Karpas-422 (cell line): ENCODE data around the gene ITPR2. TPM values are rescaled to one million over a fixed set of nuclear protein-coding genes. Genes with fewer than 3 reads are reported as not detected.

Experiments used
- DNase-seq: peaks from one replicate; pipeline ENCODE4 v3.0.0-alpha.2; 2015
- H2AFZ ChIP-seq: fragments of 200-600 bp; sonication (generic); 2 replicates; pipeline ENCODE4 v1.6.1; 2014; ENCODE audit warnings: antibody characterized with exemption, low read length, mixed read lengths
- H3K27ac ChIP-seq: fragments of 200-600 bp; sonication (generic); 2 replicates; pipeline ENCODE4 v1.5.1; 2014; ENCODE audit warnings: mild to moderate bottlenecking, low read length, moderate library complexity
- H3K27me3 ChIP-seq: fragments of 200-600 bp; sonication (generic); 2 replicates; pipeline ENCODE4 v1.6.1; 2014; ENCODE audit warnings: low read length, mixed read lengths
- H3K36me3 ChIP-seq: fragments of 200-600 bp; sonication (generic); 2 replicates; pipeline ENCODE4 v1.6.1; 2014; ENCODE audit warnings: low read length, mixed read lengths; ENCODE audit not compliant: insufficient read depth
- H3K4me1 ChIP-seq: fragments of 200-600 bp; sonication (generic); 2 replicates; pipeline ENCODE4 v1.6.1; 2014; ENCODE audit warnings: mild to moderate bottlenecking, low read length, mixed read lengths
- H3K4me2 ChIP-seq: fragments of 200-600 bp; sonication (generic); 2 replicates; pipeline ENCODE4 v1.6.1; 2014; ENCODE audit warnings: low read length, low read depth, mild to moderate bottlenecking; ENCODE audit not compliant: poor library complexity, severe bottlenecking
- H3K4me3 ChIP-seq: fragments of 200-600 bp; sonication (generic); 2 replicates; pipeline ENCODE4 v1.5.1; 2014; ENCODE audit warnings: mild to moderate bottlenecking, antibody characterized with exemption, low read length, mixed read lengths
- H3K79me2 ChIP-seq: fragments of 200-600 bp; sonication (generic); 2 replicates; pipeline ENCODE4 v1.6.1; 2014; ENCODE audit warnings: mild to moderate bottlenecking, low read length, mixed read lengths
- H3K9ac ChIP-seq: fragments of 200-600 bp; sonication (generic); 2 replicates; pipeline ENCODE4 v1.6.0; 2014; ENCODE audit warnings: low read length
- H3K9me2 ChIP-seq: fragments of 200-600 bp; sonication (generic), shearing (Covaris generic); replicated peaks from 2 replicates; pipeline ENCODE4 v1.6.0; 2014; ENCODE audit warnings: mild to moderate bottlenecking, low read length, moderate library complexity; ENCODE audit not compliant: insufficient read depth
- H3K9me3 ChIP-seq: fragments of 300-700, 200-600 bp; sonication (generic); 2 replicates; pipeline ENCODE4 v1.6.1; 2014; ENCODE audit warnings: low read length, mixed read lengths
- H4K20me1 ChIP-seq: fragments of 200-600 bp; sonication (generic); 2 replicates; pipeline ENCODE4 v1.6.1; 2014; ENCODE audit warnings: mild to moderate bottlenecking, antibody characterized with exemption, low read length, low read depth; ENCODE audit not compliant: insufficient read depth
- total RNA-seq: library from RNA; depleted of rRNA; stranded (reverse); fragments of >200 nt; shearing (Covaris generic); gene quantifications from 2 replicates; pipeline ENCODE4 v1.2.3, GENCODE V29; 2014; ENCODE audit warnings: low replicate concordance

ITPR2 gene
- total RNA-seq, 1 experiment from 2014 or later: 128 TPM

GRCh38 chr12:26668847-26669246 lies 164.1 kb downstream of the ITPR2 start:
- H3K79me2 ChIP-seq: peaks cover 20% of the 10 kb centered on the region; the same call in 1 of the 2 replicates
- H3K4me3 ChIP-seq: no peak overlapping the region
- no peak overlapping the region for H3K4me2 ChIP-seq
- no peaks in the 10 kb centered on the region for H3K4me1 ChIP-seq
- no peaks in the 10 kb centered on the region for H3K27me3 ChIP-seq
- peaks cover 28% of the 10 kb centered on the region; the same call in 1 of the 2 replicates for H3K36me3 ChIP-seq
- H3K9me3 ChIP-seq: no peaks in the 10 kb centered on the region
- no peak overlapping the region for H2AFZ ChIP-seq
- no peak overlapping the region for H3K9ac ChIP-seq
- H4K20me1 ChIP-seq: no peaks in the 10 kb centered on the region; the same call in 1 of the 2 replicates
- no peak for DNase-seq
- 0 out of 2 replicates have a peak, but pooled peaks cover 3% of the 10 kb centered on the region for H3K9me2 ChIP-seq
- H3K27ac ChIP-seq: no peak overlapping the region

- H4K20me1 ChIP-seq: no peaks in the 10 kb centered on the region; the same call in 1 of the 2 replicates
- H3K9me2 ChIP-seq: 0 out of 2 replicates have a peak, but pooled peaks cover 3% of the 10 kb centered on the region
- no peak overlapping the region for H3K4me3 ChIP-seq
- H3K9me3 ChIP-seq: no peaks in the 10 kb centered on the region
- peaks cover 25% of the 10 kb centered on the region for H3K79me2 ChIP-seq
- DNase-seq: no peak
- no peaks in the 10 kb centered on the region for H3K4me1 ChIP-seq
- no peak overlapping the region for H3K4me2 ChIP-seq
- H3K9ac ChIP-seq: no peak overlapping the region
- no peaks in the 10 kb centered on the region for H3K27me3 ChIP-seq
- no peak overlapping the region for H2AFZ ChIP-seq
- peaks cover 34% of the 10 kb centered on the region for H3K36me3 ChIP-seq
- H3K27ac ChIP-seq: no peak overlapping the region
Measured at GRCh38 chr12:26668230-26668629, 164.8 kb downstream of the ITPR2 start.

- H3K9me3 ChIP-seq: no peaks in the 10 kb centered on the region
- no peaks in the 10 kb centered on the region for H3K27me3 ChIP-seq
- DNase-seq: no peak
- H3K4me1 ChIP-seq: no peaks in the 10 kb centered on the region
- H3K36me3 ChIP-seq: peaks cover 36% of the 10 kb centered on the region
- H2AFZ ChIP-seq: no peak overlapping the region
- no peak overlapping the region for H3K4me3 ChIP-seq
- H4K20me1 ChIP-seq: no peaks in the 10 kb centered on the region; the same call in 1 of the 2 replicates
- H3K9ac ChIP-seq: no peak overlapping the region
- no peak overlapping the region for H3K27ac ChIP-seq
- H3K4me2 ChIP-seq: no peak overlapping the region
- H3K79me2 ChIP-seq: peaks cover 33% of the 10 kb centered on the region
- H3K9me2 ChIP-seq: 0 out of 2 replicates have a peak, but pooled peaks cover 3% of the 10 kb centered on the region
Measured at GRCh38 chr12:26666286-26666685, 166.7 kb downstream of the ITPR2 start.

GRCh38 chr12:26661399-26661798 lies 171.6 kb downstream of the ITPR2 start:
- H3K79me2 ChIP-seq: peaks cover 15% of the 10 kb centered on the region
- H3K4me2 ChIP-seq: no peak overlapping the region
- H3K27me3 ChIP-seq: no peaks in the 10 kb centered on the region
- no peaks in the 10 kb centered on the region for H3K4me1 ChIP-seq
- no peak for DNase-seq
- H3K36me3 ChIP-seq: peaks cover 50% of the 10 kb centered on the region
- 0 out of 2 replicates have a peak, but pooled peaks cover 3% of the 10 kb centered on the region for H3K9me2 ChIP-seq
- H3K9me3 ChIP-seq: no peaks in the 10 kb centered on the region
- H4K20me1 ChIP-seq: no peaks in the 10 kb centered on the region
- no peak overlapping the region for H2AFZ ChIP-seq
- no peak overlapping the region for H3K27ac ChIP-seq
- H3K4me3 ChIP-seq: no peak overlapping the region
- no peak overlapping the region for H3K9ac ChIP-seq

- DNase-seq: no peak
- no peaks in the 10 kb centered on the region for H3K9me3 ChIP-seq
- peaks cover 49% of the 10 kb centered on the region for H3K36me3 ChIP-seq
- no peak overlapping the region for H3K27ac ChIP-seq
- no peak overlapping the region for H3K4me3 ChIP-seq
- H3K9me2 ChIP-seq: 0 out of 2 replicates have a peak, but pooled peaks cover 3% of the 10 kb centered on the region
- H3K4me2 ChIP-seq: no peak overlapping the region
- H3K9ac ChIP-seq: no peak overlapping the region
- H4K20me1 ChIP-seq: no peaks in the 10 kb centered on the region
- no peak overlapping the region for H2AFZ ChIP-seq
- peaks cover 13% of the 10 kb centered on the region for H3K79me2 ChIP-seq
- H3K4me1 ChIP-seq: no peaks in the 10 kb centered on the region
- H3K27me3 ChIP-seq: no peaks in the 10 kb centered on the region
Measured at GRCh38 chr12:26659930-26660329, 173.1 kb downstream of the ITPR2 start.

- H3K27ac ChIP-seq: no peak overlapping the region
- no peaks in the 10 kb centered on the region for H3K9me2 ChIP-seq
- no peaks in the 10 kb centered on the region for H3K9me3 ChIP-seq
- no peak overlapping the region for H3K4me2 ChIP-seq
- no peaks in the 10 kb centered on the region for H3K27me3 ChIP-seq
- peaks cover 53% of the 10 kb centered on the region for H3K36me3 ChIP-seq
- H2AFZ ChIP-seq: no peak overlapping the region
- H3K79me2 ChIP-seq: peaks cover 13% of the 10 kb centered on the region
- H3K4me3 ChIP-seq: no peak overlapping the region
- H3K9ac ChIP-seq: no peak overlapping the region
- DNase-seq: no peak
- H4K20me1 ChIP-seq: no peaks in the 10 kb centered on the region
- no peaks in the 10 kb centered on the region for H3K4me1 ChIP-seq
Measured at GRCh38 chr12:26658991-26659390, 174.0 kb downstream of the ITPR2 start.

- DNase-seq: no peak
- no peaks in the 10 kb centered on the region for H3K4me1 ChIP-seq
- H3K4me3 ChIP-seq: no peak overlapping the region
- no peak overlapping the region for H3K4me2 ChIP-seq
- H3K36me3 ChIP-seq: peaks cover 54% of the 10 kb centered on the region; the same call in 1 of the 2 replicates
- no peaks in the 10 kb centered on the region for H3K79me2 ChIP-seq
- no peak overlapping the region for H2AFZ ChIP-seq
- H3K27me3 ChIP-seq: no peaks in the 10 kb centered on the region
- H3K27ac ChIP-seq: no peak overlapping the region
- H3K9me3 ChIP-seq: no peaks in the 10 kb centered on the region
- H3K9me2 ChIP-seq: no peaks in the 10 kb centered on the region
- H3K9ac ChIP-seq: no peak overlapping the region
- no peaks in the 10 kb centered on the region for H4K20me1 ChIP-seq
Measured at GRCh38 chr12:26654623-26655022, 178.4 kb downstream of the ITPR2 start.

- H2AFZ ChIP-seq: no peak overlapping the region
- peaks cover 50% of the 10 kb centered on the region; the same call in 1 of the 2 replicates for H3K36me3 ChIP-seq
- no peaks in the 10 kb centered on the region for H3K27me3 ChIP-seq
- H3K79me2 ChIP-seq: no peaks in the 10 kb centered on the region
- no peak overlapping the region for H3K4me2 ChIP-seq
- H3K9ac ChIP-seq: no peak overlapping the region
- no peak overlapping the region for H3K27ac ChIP-seq
- no peaks in the 10 kb centered on the region for H3K9me2 ChIP-seq
- no peaks in the 10 kb centered on the region for H3K9me3 ChIP-seq
- DNase-seq: peak; percentile 91
- H3K4me3 ChIP-seq: no peak overlapping the region
- peaks cover 5% of the 10 kb centered on the region; the same call in 1 of the 2 replicates for H3K4me1 ChIP-seq
- no peaks in the 10 kb centered on the region for H4K20me1 ChIP-seq
Measured at GRCh38 chr12:26651566-26652188, 181.3 kb downstream of the ITPR2 start.
